Lower lobe of right lung (tissue), 2 donors: ENCODE results near the gene LYPD3. TPM values are rescaled to one million over a fixed set of nuclear protein-coding genes. Genes with fewer than 3 reads are reported as not detected.
"Not testable (repeated sequence)": the region's sequence is repeated elsewhere in the genome, so short reads cannot be mapped to it uniquely, and the experiment has no call there.

Source experiments
- ATAC-seq, 2 donors: fragments of 200-7000 bp; cut with Tn5 transposase; one replicate each; pipeline ENCODE4 v1.9.1; 2020 to 2022; ENCODE audit warnings: mild to moderate bottlenecking in 2 of 2, moderate library complexity in 2 of 2
- DNase-seq: peaks from one replicate; pipeline ENCODE4 v3.0.0-alpha.2; 2020
- H3K27ac ChIP-seq: fragments of 200-600 bp; one replicate; pipeline ENCODE4 v1.8.0; 2022
- H3K27me3 ChIP-seq: fragments of 200-600 bp; one replicate; pipeline ENCODE4 v1.8.0; 2022; ENCODE audit warnings: low read depth
- H3K36me3 ChIP-seq: fragments of 200-600 bp; one replicate; pipeline ENCODE4 v1.8.0; 2022; ENCODE audit warnings: mild to moderate bottlenecking
- H3K4me1 ChIP-seq: fragments of 200-600 bp; one replicate; pipeline ENCODE4 v1.8.0; 2022
- H3K4me3 ChIP-seq: fragments of 200-600 bp; one replicate; pipeline ENCODE4 v1.8.0; 2022; ENCODE audit warnings: mild to moderate bottlenecking
- H3K9me3 ChIP-seq: fragments of 200-600 bp; one replicate; pipeline ENCODE4 v1.8.0; 2022
- intact Hi-C: fragments of 100-400 bp; cut with DNase I; formaldehyde crosslinking; loops from one replicate; pipeline ENCODE4 v1.11.0; 2022
- total RNA-seq: library from RNA; stranded (reverse); fragmentation: NEBNext Ultra II Directional; extraction: Animal tissue kit (Norgen Biotek cat#: 25700); gene quantifications from one replicate; pipeline ENCODE4 v1.2.1, GENCODE V29; 2021
- TF ChIP-seq, protein P1 (sequence below): fragments of 200-600 bp; IDR thresholded peaks from one replicate; pipeline ENCODE4 v1.8.0; 2022; ENCODE audit warnings: antibody characterized with exemption, mild to moderate bottlenecking
- donor health status: DM: no; HTN: yes; CAD: no; lungs with severe emphysema.

The LYPD3 gene
- total RNA-seq, 1 donor from 2014 or later, result 0.74 TPM

DNA sequence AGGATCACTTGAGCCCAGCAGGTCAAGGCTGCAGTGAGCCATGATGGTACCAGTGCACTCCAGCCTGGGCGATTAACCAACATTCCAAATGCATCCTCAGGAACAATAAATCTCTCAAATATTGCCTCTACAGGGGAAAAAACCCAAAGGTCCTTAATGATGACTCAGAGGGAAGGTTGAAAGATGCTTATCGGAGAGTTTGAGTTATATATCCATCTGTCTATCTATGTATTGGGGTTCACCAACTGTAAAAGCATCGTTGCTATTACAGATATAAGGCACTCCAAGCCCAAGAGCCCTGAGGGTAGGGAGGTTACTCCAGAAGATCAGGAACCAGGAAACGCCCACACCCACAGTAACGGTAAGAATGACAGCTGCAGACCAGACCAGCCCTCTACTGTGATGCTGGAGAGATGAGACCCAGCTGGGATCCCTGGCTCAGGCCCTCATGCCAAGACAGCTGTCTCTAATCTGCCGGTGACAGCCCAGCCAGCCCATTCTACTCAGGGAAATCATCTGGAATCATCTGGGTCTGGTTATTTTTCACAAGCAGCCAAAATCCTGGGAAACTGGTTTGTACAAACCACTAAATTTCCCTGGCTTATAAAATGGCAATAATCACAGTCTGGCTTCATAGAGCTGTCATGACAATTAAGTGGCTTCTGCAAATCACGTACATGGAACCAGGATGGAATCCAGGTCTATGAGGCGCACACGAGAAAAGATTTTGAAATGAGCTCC is 26.9 kb downstream of the LYPD3 start:
- peak overlapping the region; percentile 12 for H3K27ac ChIP-seq

DNA sequence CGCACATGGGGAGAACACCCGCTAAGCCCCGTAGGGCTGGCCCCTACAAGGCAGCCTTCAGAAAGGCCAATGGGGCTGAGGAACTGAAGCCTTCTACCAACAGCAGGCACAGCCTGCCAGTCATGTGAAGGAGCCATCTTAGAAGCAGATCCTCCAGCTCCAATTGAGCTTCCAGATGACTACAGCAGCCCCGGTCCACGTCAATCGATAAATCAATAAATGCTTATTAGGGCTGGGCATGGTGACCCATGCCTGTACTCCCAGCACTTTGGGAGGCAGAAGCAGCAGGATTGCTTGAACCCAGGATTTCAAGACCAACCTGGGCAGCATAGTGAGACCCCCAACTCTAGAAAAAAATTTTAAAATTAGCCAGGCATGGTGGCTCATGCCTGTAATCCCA is 27.7 kb downstream of the LYPD3 start:
- intact Hi-C loops, result no loop called here
- H3K27ac ChIP-seq, result peak overlapping the region; percentile 12

More for the DNA sequence above, 26.9 kb downstream of the LYPD3 start:
- ATAC-seq, result peak; percentile 71 to 73
- no peaks in the 10 kb centered on the region for H3K27me3 ChIP-seq
- no peak overlapping the region for H3K4me3 ChIP-seq
- DNase-seq, result no peak
- H3K9me3 ChIP-seq, result no peaks in the 10 kb centered on the region
- TF ChIP-seq, protein P1, sequence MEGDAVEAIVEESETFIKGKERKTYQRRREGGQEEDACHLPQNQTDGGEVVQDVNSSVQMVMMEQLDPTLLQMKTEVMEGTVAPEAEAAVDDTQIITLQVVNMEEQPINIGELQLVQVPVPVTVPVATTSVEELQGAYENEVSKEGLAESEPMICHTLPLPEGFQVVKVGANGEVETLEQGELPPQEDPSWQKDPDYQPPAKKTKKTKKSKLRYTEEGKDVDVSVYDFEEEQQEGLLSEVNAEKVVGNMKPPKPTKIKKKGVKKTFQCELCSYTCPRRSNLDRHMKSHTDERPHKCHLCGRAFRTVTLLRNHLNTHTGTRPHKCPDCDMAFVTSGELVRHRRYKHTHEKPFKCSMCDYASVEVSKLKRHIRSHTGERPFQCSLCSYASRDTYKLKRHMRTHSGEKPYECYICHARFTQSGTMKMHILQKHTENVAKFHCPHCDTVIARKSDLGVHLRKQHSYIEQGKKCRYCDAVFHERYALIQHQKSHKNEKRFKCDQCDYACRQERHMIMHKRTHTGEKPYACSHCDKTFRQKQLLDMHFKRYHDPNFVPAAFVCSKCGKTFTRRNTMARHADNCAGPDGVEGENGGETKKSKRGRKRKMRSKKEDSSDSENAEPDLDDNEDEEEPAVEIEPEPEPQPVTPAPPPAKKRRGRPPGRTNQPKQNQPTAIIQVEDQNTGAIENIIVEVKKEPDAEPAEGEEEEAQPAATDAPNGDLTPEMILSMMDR, result no peak
- peaks cover 16% of the 10 kb centered on the region for H3K4me1 ChIP-seq
- H3K36me3 ChIP-seq, result no peaks in the 10 kb centered on the region
- intact Hi-C loops, result no loop called here

DNA sequence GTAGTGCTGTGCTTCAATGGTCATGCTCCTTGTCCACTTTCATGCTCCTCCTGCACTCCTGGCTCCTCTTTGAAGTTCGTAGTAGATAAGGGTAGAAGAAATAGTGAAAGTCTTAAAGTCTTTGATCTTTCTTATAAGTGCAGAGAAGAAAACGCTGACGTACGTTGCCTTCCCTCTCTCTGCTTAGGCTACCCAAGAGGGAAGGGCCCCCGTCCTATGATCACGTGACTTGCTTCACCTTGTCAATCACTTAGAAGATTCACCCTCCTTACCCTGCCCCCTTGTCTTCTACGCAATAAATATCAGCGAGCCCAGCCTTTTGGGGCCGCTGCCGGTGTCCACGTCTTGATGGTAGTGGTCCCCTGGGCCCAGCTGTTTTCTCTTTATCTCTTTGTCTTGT is 28.1 kb downstream of the LYPD3 start:
- ATAC-seq, H3K9me3 ChIP-seq, H3K36me3 ChIP-seq, H3K4me3 ChIP-seq, DNase-seq, H3K27me3 ChIP-seq, intact Hi-C loops, H3K27ac ChIP-seq: not testable (repeated sequence)
- peaks cover 16% of the 10 kb centered on the region for H3K4me1 ChIP-seq

More for the DNA sequence above, 27.7 kb downstream of the LYPD3 start:
- H3K9me3 ChIP-seq, result no peaks in the 10 kb centered on the region
- H3K36me3 ChIP-seq, result no peaks in the 10 kb centered on the region
- no peaks in the 10 kb centered on the region for H3K27me3 ChIP-seq
- no peak overlapping the region for H3K4me3 ChIP-seq
- H3K4me1 ChIP-seq, result peaks cover 16% of the 10 kb centered on the region
- TF ChIP-seq, protein P1, result no peak
- ATAC-seq, result no peak
- no peak for DNase-seq

DNA sequence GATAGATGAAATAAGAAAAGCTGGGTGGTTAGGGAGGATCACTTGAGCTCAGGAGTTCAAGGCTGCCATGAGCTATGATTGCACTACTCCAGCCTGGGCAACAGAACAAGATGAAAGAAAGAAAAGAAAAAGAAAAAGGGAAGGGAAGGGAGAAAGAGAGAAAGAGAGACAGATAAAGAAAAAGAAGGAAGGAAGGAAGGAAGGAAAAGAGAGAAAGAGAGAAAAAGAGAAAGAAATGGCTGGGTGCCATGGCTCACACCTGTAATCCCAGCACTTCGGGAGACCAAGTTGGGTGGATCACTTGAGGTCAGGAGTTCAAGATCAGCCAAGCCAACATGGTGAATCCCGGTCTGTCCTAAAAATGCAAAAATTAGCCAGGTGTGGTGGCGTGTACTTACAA is 29.6 kb downstream of the LYPD3 start:
- Histone ChIP-seq H3K27ac (no peak overlapping the region), H3K4me3 (no peak overlapping the region), H3K4me1 (peaks cover 16% of the 10 kb centered on the region), H3K9me3 (no peaks in the 10 kb centered on the region), H3K27me3 (no peaks in the 10 kb centered on the region), H3K36me3 (no peaks in the 10 kb centered on the region)
- ATAC-seq, result no peak
- intact Hi-C loops, result no loop called here
- no peak for DNase-seq
- TF ChIP-seq, protein P1, result no peak

DNA sequence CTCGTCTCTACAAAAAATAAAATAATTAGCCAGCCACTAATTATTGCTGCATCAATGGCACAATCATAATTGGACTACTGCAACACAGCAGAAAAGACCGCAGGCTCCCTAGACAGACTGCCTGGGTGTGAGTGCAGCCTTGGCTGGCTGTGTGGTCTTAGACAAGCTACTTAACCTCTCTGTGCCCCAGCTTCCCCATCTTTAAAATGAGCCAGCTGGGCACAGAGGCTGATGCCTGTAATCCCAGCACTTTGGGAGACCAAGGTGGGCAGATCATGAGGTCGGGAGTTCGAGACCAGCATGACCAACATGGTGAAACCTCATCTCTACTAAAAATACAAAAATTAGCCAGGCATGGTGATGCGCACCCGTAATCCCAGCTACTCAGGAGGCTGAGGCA is 31.7 kb downstream of the LYPD3 start:
- TF ChIP-seq, protein P1, result no peak
- no peak overlapping the region for H3K27ac ChIP-seq
- DNase-seq (no peak), ATAC-seq (no peak)
- peaks cover 11% of the 10 kb centered on the region for H3K4me1 ChIP-seq
- H3K36me3 ChIP-seq, result no peaks in the 10 kb centered on the region
- intact Hi-C loops, result no loop called here
- H3K4me3 ChIP-seq, result no peak overlapping the region
- H3K9me3 ChIP-seq, result no peaks in the 10 kb centered on the region
- no peaks in the 10 kb centered on the region for H3K27me3 ChIP-seq

DNA sequence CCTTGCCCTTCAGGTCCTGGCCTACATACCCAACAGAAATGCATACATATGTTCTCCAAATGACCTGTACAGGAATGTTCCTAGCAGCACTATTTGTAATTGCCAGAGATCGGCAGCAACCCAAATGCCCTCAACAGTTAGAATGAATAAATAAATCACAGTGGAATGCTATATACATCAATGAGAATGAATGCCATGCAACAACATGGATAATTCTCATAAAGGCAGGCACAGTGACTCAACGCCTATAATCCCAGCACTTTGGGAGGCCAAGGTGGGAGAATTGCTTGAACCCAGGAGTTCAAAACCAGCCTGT is 32.1 kb downstream of the LYPD3 start:
- peaks cover 7% of the 10 kb centered on the region for H3K4me1 ChIP-seq
- no peaks in the 10 kb centered on the region for H3K27me3 ChIP-seq
- ATAC-seq, result no peak
- DNase-seq, result no peak
- H3K4me3 ChIP-seq, result no peak overlapping the region
- H3K9me3 ChIP-seq, result no peaks in the 10 kb centered on the region
- intact Hi-C loops, result no loop called here
- H3K27ac ChIP-seq, result no peak overlapping the region
- no peaks in the 10 kb centered on the region for H3K36me3 ChIP-seq
- TF ChIP-seq, protein P1, result no peak
